Measurements from ENCODE around the gene CACNA1C. TPM values are rescaled to one million over a fixed set of nuclear protein-coding genes. Genes with fewer than 3 reads are reported as not detected.
A peak's percentile ranks its signal among the peaks of the same experiment; 100 is the strongest.

CACNA1C gene
- total and polyA plus RNA-seq, 2 donors (not counting 1 experiment from before 2014, with no cell fraction given), result 0.01 to 0.02 TPM

GRCh38 chr12:2035431-2036055 lies 17.2 kb upstream of the CACNA1C start:
- CTCF ChIA-PET, result interaction anchor here (1.1 kb wide), 1 partner anchor 29 kb away, joined by 3 read pairs; no protein-coding TSS in a partner anchor
- intact Hi-C loops (cut with micrococcal nuclease), result loop anchor here (2.0 kb wide), 1 partner anchor 31 kb away; the partner anchor contains the start of gene DCP1B
- Mint-ChIP-seq H3K27me3 (peaks cover 52% of the 10 kb centered on the region), H3K27ac (no peak overlapping the region), H3K9me3 (ENCODE audit: insufficient read depth) (no peaks in the 10 kb centered on the region), H3K4me1 (peaks cover 9% of the 10 kb centered on the region), H3K4me3 (peak overlapping the region; percentile 71)
- ATAC-seq (ENCODE audit: low read depth), result no peak
- no peak overlapping the region for H3K27ac ChIP-seq (ENCODE audit: low read length in 2 of 2)
- TF ChIP-seq CTCF (IDR thresholded peaks at IDR 0.05) (no peak), EZH2 (IDR thresholded peaks at IDR 0.05; ENCODE audit: borderline replicate concordance, insufficient read depth, low read depth, low read length, poor library complexity, severe bottlenecking) (no peak)
- peak overlapping the region in 4 of 5 experiments; percentile 20 to 61 (median 50) for H3K4me3 ChIP-seq (ENCODE audit: control extremely low read depth in 1 of 5, extremely low read depth in 1 of 5, insufficient read depth in 1 of 5, low read depth in 2 of 5, low read length in 4 of 5)
- WGBS (ENCODE audit: insufficient coverage), result 83% methylated on average over 11 of the region's 15 CpGs
- no peaks in the 10 kb centered on the region for H3K79me2 ChIP-seq (ENCODE audit: control insufficient read depth, insufficient read depth, low read length)
- peak overlapping the region; percentile 85 for H2AFZ ChIP-seq (ENCODE audit: insufficient read depth, low read depth, low read length, poor library complexity, severe bottlenecking)
- POLR2A ChIA-PET, result interaction anchor here (0.5 kb wide), 1 partner anchor 1687 kb away, joined by 4 read pairs; no protein-coding TSS in a partner anchor
- DNase-seq, result no peak
- no peaks in the 10 kb centered on the region for H4K20me1 ChIP-seq (ENCODE audit: control insufficient read depth, insufficient read depth, low read length, poor library complexity, severe bottlenecking)
- peak overlapping the region; percentile 84 for H3K4me2 ChIP-seq (replicated peaks; ENCODE audit: low read depth, low read length, poor library complexity, severe bottlenecking)
- no peaks in the 10 kb centered on the region for H3K9me3 ChIP-seq (ENCODE audit: control extremely low read depth in 1 of 3, control insufficient read depth in 2 of 3, insufficient read depth in 1 of 3, low read length in 2 of 3)
- peaks cover 8 to 9% of the 10 kb centered on the region in 2 donors for H3K4me1 ChIP-seq (ENCODE audit: control insufficient read depth in 2 of 2, insufficient read depth in 2 of 2, low read length in 2 of 2)
- H3K36me3 ChIP-seq (replicated peaks in 1 of 2; ENCODE audit: control extremely low read depth in 1 of 2, control insufficient read depth in 1 of 2, extremely low read depth in 1 of 2, insufficient read depth in 2 of 2, low read length in 1 of 2), result no peaks in the 10 kb centered on the region
- H3K27me3 ChIP-seq (replicated peaks in 1 of 4; ENCODE audit: control extremely low read depth in 1 of 4, control insufficient read depth in 3 of 4, insufficient read depth in 4 of 4, low read length in 3 of 4), result peaks cover 0 to 59% (median 32%) of the 10 kb centered on the region in 4 experiments
- peak overlapping the region; percentile 59 for H3K9ac ChIP-seq (ENCODE audit: low read length)

- Histone ChIP-seq H3K9ac (ENCODE audit: low read length) (no peak overlapping the region), H3K4me2 (replicated peaks; ENCODE audit: low read depth, low read length, poor library complexity, severe bottlenecking) (no peak overlapping the region), H2AFZ (ENCODE audit: insufficient read depth, low read depth, low read length, poor library complexity, severe bottlenecking) (no peak overlapping the region), H3K4me1 (ENCODE audit: control insufficient read depth in 2 of 2, insufficient read depth in 2 of 2, low read length in 2 of 2) (peaks cover 8 to 9% of the 10 kb centered on the region in 2 donors), H3K4me3 (ENCODE audit: control extremely low read depth in 1 of 5, extremely low read depth in 1 of 5, insufficient read depth in 1 of 5, low read depth in 2 of 5, low read length in 4 of 5) (no peak overlapping the region), H3K27ac (ENCODE audit: low read length in 2 of 2) (no peak overlapping the region), H3K9me3 (ENCODE audit: control extremely low read depth in 1 of 3, control insufficient read depth in 2 of 3, insufficient read depth in 1 of 3, low read length in 2 of 3) (no peaks in the 10 kb centered on the region), H3K36me3 (replicated peaks in 1 of 2; ENCODE audit: control extremely low read depth in 1 of 2, control insufficient read depth in 1 of 2, extremely low read depth in 1 of 2, insufficient read depth in 2 of 2, low read length in 1 of 2) (no peaks in the 10 kb centered on the region), H4K20me1 (ENCODE audit: control insufficient read depth, insufficient read depth, low read length, poor library complexity, severe bottlenecking) (no peaks in the 10 kb centered on the region), H3K79me2 (ENCODE audit: control insufficient read depth, insufficient read depth, low read length) (no peaks in the 10 kb centered on the region), H3K27me3 (replicated peaks in 1 of 4; ENCODE audit: control extremely low read depth in 1 of 4, control insufficient read depth in 3 of 4, insufficient read depth in 4 of 4, low read length in 3 of 4) (peaks cover 0 to 38% (median 24%) of the 10 kb centered on the region in 4 experiments)
- DNase-seq, result no peak
- Mint-ChIP-seq H3K27ac (no peak overlapping the region), H3K9me3 (ENCODE audit: insufficient read depth) (no peaks in the 10 kb centered on the region), H3K4me1 (peaks cover 9% of the 10 kb centered on the region), H3K27me3 (peaks cover 49% of the 10 kb centered on the region), H3K4me3 (no peak overlapping the region)
- intact Hi-C loops (cut with micrococcal nuclease), result no loop called here
- CTCF ChIA-PET, result interaction anchor here (0.7 kb wide), 1 partner anchor 25 kb away, joined by 4 read pairs; no protein-coding TSS in a partner anchor
- TF ChIP-seq EZH2 (IDR thresholded peaks at IDR 0.05; ENCODE audit: borderline replicate concordance, insufficient read depth, low read depth, low read length, poor library complexity, severe bottlenecking), result no peak
- TF ChIP-seq CTCF (IDR thresholded peaks at IDR 0.05), result no peak
- POLR2A ChIA-PET, result no interaction called here
- ATAC-seq (ENCODE audit: low read depth), result no peak
Measured at GRCh38 chr12:2039034-2039433, 13.8 kb upstream of the CACNA1C start.

All from B cell (primary cell).